HepG2 (cell line): ENCODE measurements around the gene NUPR2. TPM values are rescaled to one million over a fixed set of nuclear protein-coding genes. Genes with fewer than 3 reads are reported as not detected.

ENCODE experiments used
- AFF4 ChIP-seq: sonication (generic); formaldehyde crosslinking; IDR thresholded peaks from 2 replicates; pipeline ENCODE4 v1.4.0; 2020; ENCODE audit warnings: missing genetic modification reagents
- FOXC1 ChIP-seq: sonication (generic); formaldehyde crosslinking; IDR thresholded peaks from 2 replicates; pipeline ENCODE4 v1.8.0; 2022; ENCODE audit warnings: mild to moderate bottlenecking, missing genetic modification reagents, borderline replicate concordance
- HMG20A ChIP-seq: IDR thresholded peaks from 2 replicates; pipeline ENCODE4 v1.6.1; 2016; ENCODE audit warnings: borderline replicate concordance
- HNF1B ChIP-seq: sonication (generic); formaldehyde crosslinking; IDR thresholded peaks from 2 replicates; pipeline ENCODE4 v1.5.1; 2020; ENCODE audit warnings: mild to moderate bottlenecking, moderate library complexity, missing genetic modification reagents
- ISX ChIP-seq: sonication (generic); formaldehyde crosslinking; conservative IDR thresholded peaks from 2 replicates; pipeline ENCODE4 v1.5.0; 2020; ENCODE audit warnings: missing genetic modification reagents
- KMT2B ChIP-seq: IDR thresholded peaks from 2 replicates; pipeline ENCODE4 v1.6.1; 2016; ENCODE audit warnings: missing genetic modification reagents, missing compliant biosample characterization
- NFKB2 ChIP-seq: sonication (generic); formaldehyde crosslinking; IDR thresholded peaks from 2 replicates; pipeline ENCODE4 v1.4.0; 2020; ENCODE audit warnings: missing genetic modification reagents, borderline replicate concordance
- PBX3 ChIP-seq: sonication (generic); formaldehyde crosslinking; IDR thresholded peaks from 2 replicates; pipeline ENCODE4 v1.8.1; 2023; ENCODE audit warnings: missing genetic modification reagents, inconsistent platforms, borderline replicate concordance
- SALL2 ChIP-seq: sonication (generic); formaldehyde crosslinking; IDR thresholded peaks from 2 replicates; pipeline ENCODE4 v1.8.1; 2023; ENCODE audit warnings: mild to moderate bottlenecking, missing genetic modification reagents, inconsistent platforms
- SMC3 ChIP-seq: IDR thresholded peaks from 2 replicates; pipeline ENCODE4 v1.6.1; 2011; ENCODE audit warnings: low read length, improper control_type of control experiment
- ZFAT ChIP-seq: sonication (generic); formaldehyde crosslinking; conservative IDR thresholded peaks from 2 replicates; pipeline ENCODE4 v1.8.1; 2023; ENCODE audit warnings: missing genetic modification reagents, inconsistent platforms
- ZFP91 ChIP-seq: sonication (generic); formaldehyde crosslinking; IDR thresholded peaks from 2 replicates; pipeline ENCODE4 v1.9.0; 2022; ENCODE audit warnings: missing genetic modification reagents, mild to moderate bottlenecking, borderline replicate concordance
- ZNF337 ChIP-seq: sonication (generic); formaldehyde crosslinking; IDR thresholded peaks from 2 replicates; pipeline ENCODE4 v1.5.1; 2020; ENCODE audit warnings: missing genetic modification reagents, low read depth, mild to moderate bottlenecking, borderline replicate concordance
- ZNF549 ChIP-seq: sonication (generic); formaldehyde crosslinking; IDR thresholded peaks from 2 replicates; pipeline ENCODE4 v1.5.0; 2020; ENCODE audit warnings: missing genetic modification reagents
- ZNF678 ChIP-seq: sonication (generic); formaldehyde crosslinking; IDR thresholded peaks from 2 replicates; pipeline ENCODE4 v1.4.0; 2020; ENCODE audit warnings: mild to moderate bottlenecking, missing genetic modification reagents
- ZSCAN21 ChIP-seq: sonication (generic); formaldehyde crosslinking; IDR thresholded peaks from 2 replicates; pipeline ENCODE4 v1.8.0; 2022; ENCODE audit warnings: mild to moderate bottlenecking, missing genetic modification reagents, moderate library complexity, borderline replicate concordance
- polyA plus RNA-seq, 8 experiments: library from polyadenylated mRNA; depleted of rRNA in 3 of 8; stranded (reverse) in 7 of 8; unstranded in 1 of 8; fragments of >200 nt; fragmentation: Illumina TruSeq in 4 of 8; extraction: Trizol in 4 of 8; gene quantifications; 2 replicates each; pipeline versions ENCODE4 v1.2.1 to v1.2.3, GENCODE V29; 2011 to 2016; ENCODE audit warnings: low read depth in 4 of 8, missing spikeins in 1 of 8, mixed read lengths in 1 of 8; ENCODE audit not compliant: insufficient read depth in 1 of 8
- total RNA-seq, 5 experiments: library from RNA; depleted of rRNA; stranded (reverse); fragments of >200 nt; fragmentation: Illumina TruSeq; extraction: Trizol; gene quantifications; 2 replicates each; pipeline ENCODE4 v1.2.3, GENCODE V29; 2016; ENCODE audit warnings: low read depth in 1 of 5
- TF ChIP-seq, protein P1 (sequence below): sonication (generic); formaldehyde crosslinking; IDR thresholded peaks from 2 replicates; pipeline ENCODE4 v1.8.1; 2023; ENCODE audit warnings: mild to moderate bottlenecking, missing genetic modification reagents
- TF ChIP-seq, protein P2 (sequence below): sonication (generic); formaldehyde crosslinking; conservative IDR thresholded peaks from 2 replicates; pipeline ENCODE4 v1.4.0; 2020; ENCODE audit warnings: missing genetic modification reagents

Gene NUPR2
- total and polyA plus RNA-seq, 2 of the 13 experiments (the other 11 are each of a cell fraction or from before 2014, with no cell fraction given): not detected

GRCh38 chr7:56106108-56107073 is 9.8 kb downstream of the NUPR2 start, which contains the start of gene CHCHD2 (continued):
- TF ChIP-seq ZFP91 (CRISPR knock-in tag): peak; percentile 85
- TF ChIP-seq ZFAT (CRISPR knock-in tag): no peak
- 0 out of 2 replicates have a peak, but pooled peaks have one; percentile 48 for TF ChIP-seq ZNF337 (CRISPR knock-in tag)
- TF ChIP-seq, protein P1, sequence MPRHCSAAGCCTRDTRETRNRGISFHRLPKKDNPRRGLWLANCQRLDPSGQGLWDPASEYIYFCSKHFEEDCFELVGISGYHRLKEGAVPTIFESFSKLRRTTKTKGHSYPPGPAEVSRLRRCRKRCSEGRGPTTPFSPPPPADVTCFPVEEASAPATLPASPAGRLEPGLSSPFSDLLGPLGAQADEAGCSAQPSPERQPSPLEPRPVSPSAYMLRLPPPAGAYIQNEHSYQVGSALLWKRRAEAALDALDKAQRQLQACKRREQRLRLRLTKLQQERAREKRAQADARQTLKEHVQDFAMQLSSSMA (CRISPR knock-in tag): no peak
- TF ChIP-seq ZSCAN21 (CRISPR knock-in tag): peak; percentile 73; the same call in 1 of the 2 replicates
- TF ChIP-seq NFKB2: peak; percentile 77; the same call in 1 of the 2 replicates
- TF ChIP-seq SALL2 (CRISPR knock-in tag): no peak
- TF ChIP-seq AFF4 (CRISPR knock-in tag): no peak
- TF ChIP-seq PBX3 (CRISPR knock-in tag): no peak
- TF ChIP-seq ZNF678: no peak
- TF ChIP-seq SMC3: no peak
- no peak; the same call in 1 of the 2 replicates for TF ChIP-seq FOXC1
- TF ChIP-seq HNF1B (CRISPR knock-in tag): 0 out of 2 replicates have a peak, but pooled peaks have one; percentile 39
- TF ChIP-seq KMT2B (CRISPR knock-in tag): peak; percentile 81
- no peak for TF ChIP-seq ISX (CRISPR knock-in tag)
- TF ChIP-seq, protein P2, sequence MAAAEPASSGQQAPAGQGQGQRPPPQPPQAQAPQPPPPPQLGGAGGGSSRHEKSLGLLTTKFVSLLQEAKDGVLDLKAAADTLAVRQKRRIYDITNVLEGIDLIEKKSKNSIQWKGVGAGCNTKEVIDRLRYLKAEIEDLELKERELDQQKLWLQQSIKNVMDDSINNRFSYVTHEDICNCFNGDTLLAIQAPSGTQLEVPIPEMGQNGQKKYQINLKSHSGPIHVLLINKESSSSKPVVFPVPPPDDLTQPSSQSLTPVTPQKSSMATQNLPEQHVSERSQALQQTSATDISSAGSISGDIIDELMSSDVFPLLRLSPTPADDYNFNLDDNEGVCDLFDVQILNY: peak; percentile 96
- no peak for TF ChIP-seq HMG20A (CRISPR knock-in tag)
- TF ChIP-seq ZNF549 (CRISPR knock-in tag): no peak
